Measurements from ENCODE around the gene LRFN4. TPM values are rescaled to one million over a fixed set of nuclear protein-coding genes. Genes with fewer than 3 reads are reported as not detected.

Gene LRFN4
- total RNA-seq, 1 experiment from 2014 or later: 56.7 TPM

GRCh38 chr11:66879999-66880398 lies 23.1 kb downstream of the LRFN4 start:
- intact Hi-C loops (cut with micrococcal nuclease; ENCODE audit: unreplicated experiment): no loop called here

GRCh38 chr11:66880496-66881450 lies 23.9 kb downstream of the LRFN4 start:
- Histone ChIP-seq H3K36me3 (ENCODE audit: control insufficient read depth, insufficient read depth, low read length) (no peaks in the 10 kb centered on the region), H3K9me3 (ENCODE audit: control insufficient read depth, insufficient read depth, low read depth, low read length) (no peaks in the 10 kb centered on the region), H3K27ac (ENCODE audit: low read length) (no peak overlapping the region), H3K4me1 (ENCODE audit: control insufficient read depth, insufficient read depth, low read length) (peaks cover 28% of the 10 kb centered on the region), H3K27me3 (ENCODE audit: control insufficient read depth, insufficient read depth, low read length) (no peaks in the 10 kb centered on the region), H3K4me3 (ENCODE audit: low read depth in 2 of 2, low read length in 2 of 2) (no peak overlapping the region)
- no peak for DNase-seq (ENCODE audit: low read depth, low spot score)
- no TSS peak for BruUV-seq (replicated peaks)
- ATAC-seq: no peak
- TF ChIP-seq SIN3A (IDR thresholded peaks at IDR 0.05; ENCODE audit: borderline replicate concordance, insufficient read depth, low read depth, low read length) (no peak), TCF7L2 (IDR thresholded peaks at IDR 0.05; ENCODE audit: low read depth, low read length) (no peak), POLR2AphosphoS5 (IDR thresholded peaks at IDR 0.05; ENCODE audit: low read depth, low read length) (no peak)
- TF ChIP-seq, protein P1, sequence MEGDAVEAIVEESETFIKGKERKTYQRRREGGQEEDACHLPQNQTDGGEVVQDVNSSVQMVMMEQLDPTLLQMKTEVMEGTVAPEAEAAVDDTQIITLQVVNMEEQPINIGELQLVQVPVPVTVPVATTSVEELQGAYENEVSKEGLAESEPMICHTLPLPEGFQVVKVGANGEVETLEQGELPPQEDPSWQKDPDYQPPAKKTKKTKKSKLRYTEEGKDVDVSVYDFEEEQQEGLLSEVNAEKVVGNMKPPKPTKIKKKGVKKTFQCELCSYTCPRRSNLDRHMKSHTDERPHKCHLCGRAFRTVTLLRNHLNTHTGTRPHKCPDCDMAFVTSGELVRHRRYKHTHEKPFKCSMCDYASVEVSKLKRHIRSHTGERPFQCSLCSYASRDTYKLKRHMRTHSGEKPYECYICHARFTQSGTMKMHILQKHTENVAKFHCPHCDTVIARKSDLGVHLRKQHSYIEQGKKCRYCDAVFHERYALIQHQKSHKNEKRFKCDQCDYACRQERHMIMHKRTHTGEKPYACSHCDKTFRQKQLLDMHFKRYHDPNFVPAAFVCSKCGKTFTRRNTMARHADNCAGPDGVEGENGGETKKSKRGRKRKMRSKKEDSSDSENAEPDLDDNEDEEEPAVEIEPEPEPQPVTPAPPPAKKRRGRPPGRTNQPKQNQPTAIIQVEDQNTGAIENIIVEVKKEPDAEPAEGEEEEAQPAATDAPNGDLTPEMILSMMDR (IDR thresholded peaks at IDR 0.05): no peak
- TF ChIP-seq, protein P2, sequence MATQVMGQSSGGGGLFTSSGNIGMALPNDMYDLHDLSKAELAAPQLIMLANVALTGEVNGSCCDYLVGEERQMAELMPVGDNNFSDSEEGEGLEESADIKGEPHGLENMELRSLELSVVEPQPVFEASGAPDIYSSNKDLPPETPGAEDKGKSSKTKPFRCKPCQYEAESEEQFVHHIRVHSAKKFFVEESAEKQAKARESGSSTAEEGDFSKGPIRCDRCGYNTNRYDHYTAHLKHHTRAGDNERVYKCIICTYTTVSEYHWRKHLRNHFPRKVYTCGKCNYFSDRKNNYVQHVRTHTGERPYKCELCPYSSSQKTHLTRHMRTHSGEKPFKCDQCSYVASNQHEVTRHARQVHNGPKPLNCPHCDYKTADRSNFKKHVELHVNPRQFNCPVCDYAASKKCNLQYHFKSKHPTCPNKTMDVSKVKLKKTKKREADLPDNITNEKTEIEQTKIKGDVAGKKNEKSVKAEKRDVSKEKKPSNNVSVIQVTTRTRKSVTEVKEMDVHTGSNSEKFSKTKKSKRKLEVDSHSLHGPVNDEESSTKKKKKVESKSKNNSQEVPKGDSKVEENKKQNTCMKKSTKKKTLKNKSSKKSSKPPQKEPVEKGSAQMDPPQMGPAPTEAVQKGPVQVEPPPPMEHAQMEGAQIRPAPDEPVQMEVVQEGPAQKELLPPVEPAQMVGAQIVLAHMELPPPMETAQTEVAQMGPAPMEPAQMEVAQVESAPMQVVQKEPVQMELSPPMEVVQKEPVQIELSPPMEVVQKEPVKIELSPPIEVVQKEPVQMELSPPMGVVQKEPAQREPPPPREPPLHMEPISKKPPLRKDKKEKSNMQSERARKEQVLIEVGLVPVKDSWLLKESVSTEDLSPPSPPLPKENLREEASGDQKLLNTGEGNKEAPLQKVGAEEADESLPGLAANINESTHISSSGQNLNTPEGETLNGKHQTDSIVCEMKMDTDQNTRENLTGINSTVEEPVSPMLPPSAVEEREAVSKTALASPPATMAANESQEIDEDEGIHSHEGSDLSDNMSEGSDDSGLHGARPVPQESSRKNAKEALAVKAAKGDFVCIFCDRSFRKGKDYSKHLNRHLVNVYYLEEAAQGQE (IDR thresholded peaks at IDR 0.05; ENCODE audit: insufficient read depth in 1 of 2, low read depth in 2 of 2, low read length in 1 of 2): no peak
- in situ Hi-C loops (cut with HindIII; ENCODE audit: low pct_unique_long_range_greater_than_20kb, low sequenced_read_pairs): no loop called here
- intact Hi-C loops (cut with micrococcal nuclease; ENCODE audit: unreplicated experiment): no loop called here
- CTCF ChIA-PET: interaction anchor here (0.6 to 1.7 kb wide), 6 partner anchors 8 to 173 kb away, joined by 3 to 4 read pairs (median 3); no protein-coding TSS in a partner anchor
- POLR2A ChIA-PET: interaction anchor here (0.6 kb wide), 1 partner anchor 158 kb away, joined by 10 read pairs; no protein-coding TSS in a partner anchor

More at GRCh38 chr11:66879999-66880398, 23.1 kb downstream of the LRFN4 start:
- CTCF ChIA-PET: interaction anchor here (0.6 kb wide), 1 partner anchor 24 kb away, joined by 4 read pairs; no protein-coding TSS in a partner anchor
- no TSS peak for BruUV-seq (replicated peaks)
- no peak overlapping the region for H3K4me3 ChIP-seq (ENCODE audit: low read depth in 2 of 2, low read length in 2 of 2)
- TF ChIP-seq SIN3A (IDR thresholded peaks at IDR 0.05; ENCODE audit: borderline replicate concordance, insufficient read depth, low read depth, low read length) (no peak), TCF7L2 (IDR thresholded peaks at IDR 0.05; ENCODE audit: low read depth, low read length) (no peak), POLR2AphosphoS5 (IDR thresholded peaks at IDR 0.05; ENCODE audit: low read depth, low read length) (no peak)
- TF ChIP-seq, protein P2 (IDR thresholded peaks at IDR 0.05; ENCODE audit: insufficient read depth in 1 of 2, low read depth in 2 of 2, low read length in 1 of 2): no peak
- TF ChIP-seq, protein P1 (IDR thresholded peaks at IDR 0.05): no peak
- H3K27me3 ChIP-seq (ENCODE audit: control insufficient read depth, insufficient read depth, low read length): no peaks in the 10 kb centered on the region
- H3K4me1 ChIP-seq (ENCODE audit: control insufficient read depth, insufficient read depth, low read length): peaks cover 28% of the 10 kb centered on the region
- no peaks in the 10 kb centered on the region for H3K9me3 ChIP-seq (ENCODE audit: control insufficient read depth, insufficient read depth, low read depth, low read length)
- no peaks in the 10 kb centered on the region for H3K36me3 ChIP-seq (ENCODE audit: control insufficient read depth, insufficient read depth, low read length)
- DNase-seq (ENCODE audit: low read depth, low spot score) (no peak), ATAC-seq (no peak)
- no peak overlapping the region for H3K27ac ChIP-seq (ENCODE audit: low read length)
- in situ Hi-C loops (cut with HindIII; ENCODE audit: low pct_unique_long_range_greater_than_20kb, low sequenced_read_pairs): no loop called here
- POLR2A ChIA-PET: no interaction called here
